GM19239 (cell line): ENCODE measurements around the gene NFS1.
"Not testable (repeated sequence)": the region's sequence is repeated elsewhere in the genome, so short reads cannot be mapped to it uniquely, and the experiment has no call there.

ENCODE experiments used
- DNase-seq: peaks from one replicate; pipeline ENCODE4 v3.0.0; 2011; ENCODE audit warnings: low spot score; ENCODE audit not compliant: insufficient read length
- FAIRE-seq: peaks from 2 replicates; lab custom pipeline; 2011; peaks lifted over from hg19 to GRCh38; lab: Jason Lieb, UNC

NFS1 gene

GRCh38 chr20:35710884-35711587 is 11.9 kb upstream of the NFS1 start:
- no peak for DNase-seq
- peak; percentile 63 for FAIRE-seq

- DNase-seq: no peak
- no peak for FAIRE-seq
Observed at GRCh38 chr20:35710039-35710438, 10.9 kb upstream of the NFS1 start.

DNA sequence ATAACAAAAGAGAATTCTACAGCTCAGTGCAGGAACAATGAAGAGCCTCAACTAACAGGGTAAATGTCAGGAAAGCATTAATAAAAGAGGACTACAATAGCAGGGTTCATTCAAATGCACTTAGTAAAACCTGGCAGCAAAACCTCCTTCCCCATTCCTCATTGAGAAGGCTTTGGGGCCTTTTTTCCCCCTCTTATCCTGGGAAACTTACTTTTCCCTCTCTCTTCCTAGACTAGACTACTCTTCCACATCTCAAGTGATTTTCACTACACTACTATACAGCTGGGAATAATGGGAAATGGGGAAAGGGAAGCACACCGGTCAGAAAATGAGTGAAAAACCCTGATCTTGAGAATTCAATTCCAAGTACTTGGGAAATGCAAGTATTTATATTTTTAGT is 10.1 kb upstream of the NFS1 start:
- no peak for DNase-seq

DNA sequence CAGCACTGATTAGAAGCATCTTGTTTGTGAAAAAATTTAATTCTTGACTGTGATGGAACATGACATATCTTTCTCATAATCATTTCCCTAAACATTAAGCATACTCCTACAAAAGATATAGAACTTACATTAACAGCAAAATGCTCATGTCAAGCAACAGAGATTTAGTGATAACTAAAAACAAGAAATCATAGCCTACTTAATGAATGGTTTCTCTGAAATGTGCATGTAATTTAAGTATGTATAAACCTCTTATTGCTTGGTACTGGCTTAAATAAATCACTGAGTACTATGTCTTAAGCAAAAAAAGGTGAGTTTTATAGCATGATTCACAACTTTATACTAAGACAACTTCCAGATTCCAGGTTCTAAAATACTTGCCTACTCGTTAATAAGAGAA is 9.3 kb upstream of the NFS1 start:
- DNase-seq (no peak), FAIRE-seq (no peak)

More for the DNA sequence above, 10.1 kb upstream of the NFS1 start:
- FAIRE-seq: no peak

GRCh38 chr20:35706591-35707529 is 7.7 kb upstream of the NFS1 start:
- not testable (repeated sequence) for DNase-seq, FAIRE-seq

GRCh38 chr20:35705894-35706293 is 6.7 kb upstream of the NFS1 start:
- FAIRE-seq, DNase-seq: not testable (repeated sequence)

GRCh38 chr20:35704514-35705261 is 5.5 kb upstream of the NFS1 start:
- FAIRE-seq (no peak), DNase-seq (no peak)

DNA sequence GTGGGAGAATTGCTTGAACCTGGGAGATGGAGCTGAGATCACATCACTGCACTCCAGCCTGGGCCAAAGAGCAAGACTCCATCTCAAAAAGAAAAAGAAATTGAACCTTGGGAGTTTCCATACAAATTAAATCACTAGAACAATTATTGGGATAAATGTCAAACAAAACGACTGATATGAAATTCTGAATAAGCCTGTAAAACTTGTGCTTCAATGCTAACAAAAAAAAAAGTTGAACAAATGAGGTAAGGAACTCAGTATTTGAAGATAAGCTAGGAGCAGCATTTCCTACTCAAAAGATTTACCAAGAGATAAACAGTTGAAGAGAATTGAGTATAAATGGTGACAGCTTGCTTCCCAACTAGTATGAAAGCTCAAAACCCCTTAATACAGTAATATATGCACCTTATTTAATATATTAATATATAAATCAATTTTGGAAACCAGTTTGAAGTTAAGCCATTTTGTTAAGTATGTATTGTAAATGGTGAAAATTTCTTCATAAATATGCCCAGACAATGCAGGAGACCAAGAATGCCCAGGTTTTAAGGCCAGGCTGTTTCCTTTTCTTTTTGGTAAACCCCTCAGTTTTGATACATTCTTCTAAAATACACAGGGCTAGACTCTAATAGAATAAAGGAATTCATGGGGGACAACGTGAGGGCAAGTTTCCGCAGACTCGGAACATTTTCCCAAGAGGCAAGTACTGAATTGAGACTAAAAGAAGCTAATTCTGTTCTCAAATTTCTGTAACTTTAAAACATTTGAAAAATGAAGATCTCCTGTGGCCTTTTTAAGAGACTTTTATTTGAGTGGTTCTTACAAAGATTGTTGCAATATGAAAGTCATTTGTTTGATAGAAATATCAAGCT is 3.9 kb upstream of the NFS1 start:
- FAIRE-seq: no peak
- DNase-seq: no peak

GRCh38 chr20:35702051-35702823 is 3.1 kb upstream of the NFS1 start:
- DNase-seq (no peak), FAIRE-seq (no peak)

GRCh38 chr20:35700625-35701148 is 1.5 kb upstream of the NFS1 start:
- no peak for DNase-seq
- FAIRE-seq: no peak

- no peak for FAIRE-seq
Observed at GRCh38 chr20:35699957-35700624, 939 bp upstream of the NFS1 start.

GRCh38 chr20:35698298-35699126 is 640 bp downstream of the NFS1 start:
- DNase-seq (no peak), FAIRE-seq (peak; percentile 63)

More at GRCh38 chr20:35699957-35700624, 939 bp upstream of the NFS1 start:
- no peak for DNase-seq

DNA sequence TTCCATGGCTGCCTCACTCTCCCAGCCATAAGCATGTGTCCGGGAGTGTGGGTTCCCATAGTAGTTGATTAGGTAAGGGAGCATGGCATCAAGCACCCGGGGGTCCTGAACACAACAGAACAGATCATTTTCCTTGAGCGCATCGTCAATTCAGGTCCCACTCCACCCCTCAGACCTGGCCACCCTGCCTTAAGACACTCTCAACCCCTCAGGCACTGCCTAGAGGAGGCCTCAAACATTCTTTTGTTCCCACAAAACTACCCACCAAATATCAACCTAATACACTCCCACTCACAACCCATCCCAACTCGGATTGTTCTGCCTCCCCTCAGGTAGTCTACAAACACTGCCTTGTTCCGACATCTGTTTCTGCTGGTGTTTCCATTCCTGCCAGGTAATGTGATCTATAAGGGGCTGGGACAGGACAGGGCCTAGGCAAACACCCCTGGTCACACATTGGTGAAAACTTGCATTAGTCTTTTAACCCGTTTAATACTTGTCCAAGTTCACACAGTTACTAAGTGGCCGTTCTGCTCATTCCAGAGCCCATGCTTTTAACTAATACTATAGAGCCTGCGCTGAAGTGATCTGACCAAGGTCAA is 1.4 kb downstream of the NFS1 start:
- no peak for DNase-seq
- FAIRE-seq: no peak

DNA sequence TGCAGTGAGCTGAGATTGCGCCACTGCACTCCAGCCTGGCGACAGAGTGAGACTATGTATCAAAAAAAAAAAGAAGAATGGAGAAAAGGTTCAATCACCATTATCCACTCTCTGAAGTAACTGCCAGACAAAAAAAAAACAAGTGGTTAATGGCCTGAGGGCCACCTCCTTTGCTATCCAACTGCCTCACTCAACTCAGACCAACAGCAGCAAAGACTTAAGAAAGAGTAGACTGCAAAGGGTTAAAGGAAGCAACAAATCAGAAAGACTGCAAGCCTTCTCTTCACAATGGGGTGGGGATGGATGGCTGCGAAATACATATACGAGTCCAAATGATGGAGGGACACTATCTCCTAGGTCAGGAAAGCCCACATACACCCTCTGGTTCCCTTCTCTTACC is 3.2 kb downstream of the NFS1 start:
- DNase-seq: no peak
- FAIRE-seq: no peak

GRCh38 chr20:35695245-35695749 is 3.9 kb downstream of the NFS1 start:
- no peak for DNase-seq
- FAIRE-seq: no peak

- FAIRE-seq: no peak
- DNase-seq: no peak
Observed at GRCh38 chr20:35690265-35690664, 8.9 kb downstream of the NFS1 start.

DNA sequence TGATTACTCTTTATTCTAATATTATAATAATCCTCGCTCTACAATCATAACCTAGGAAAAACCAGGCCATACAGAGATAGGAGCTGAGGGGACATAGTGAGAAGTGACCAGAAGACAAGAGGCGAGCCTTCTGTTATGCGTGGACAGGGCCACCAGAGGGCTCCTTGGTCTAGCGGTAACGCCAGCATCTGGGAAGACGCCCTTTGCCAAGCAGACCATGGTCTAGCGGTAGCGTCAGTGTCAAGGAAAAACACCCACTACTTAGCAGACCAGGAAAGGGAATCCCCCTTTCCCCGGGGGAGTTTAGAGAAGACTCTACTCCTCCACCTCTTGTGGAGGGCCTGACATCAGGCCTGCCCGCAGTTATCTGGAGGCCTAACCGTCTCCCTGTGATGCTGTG is 12.3 kb downstream of the NFS1 start:
- not testable (repeated sequence) for FAIRE-seq, DNase-seq
